Measurements from ENCODE around the gene TCAIM.

GRCh38 chr3:44330444-44330843 is 8.1 kb upstream of the TCAIM start:
- TF ChIP-seq CTCF (IDR thresholded peaks at IDR 0.05; ENCODE audit: poor library complexity, severe bottlenecking) = no peak
- no peak for TF ChIP-seq REST (IDR thresholded peaks at IDR 0.05; ENCODE audit: borderline replicate concordance)

Data from neural cell (in vitro differentiated cells).